Measurements from ENCODE around the gene CAMTA1.

DNA sequence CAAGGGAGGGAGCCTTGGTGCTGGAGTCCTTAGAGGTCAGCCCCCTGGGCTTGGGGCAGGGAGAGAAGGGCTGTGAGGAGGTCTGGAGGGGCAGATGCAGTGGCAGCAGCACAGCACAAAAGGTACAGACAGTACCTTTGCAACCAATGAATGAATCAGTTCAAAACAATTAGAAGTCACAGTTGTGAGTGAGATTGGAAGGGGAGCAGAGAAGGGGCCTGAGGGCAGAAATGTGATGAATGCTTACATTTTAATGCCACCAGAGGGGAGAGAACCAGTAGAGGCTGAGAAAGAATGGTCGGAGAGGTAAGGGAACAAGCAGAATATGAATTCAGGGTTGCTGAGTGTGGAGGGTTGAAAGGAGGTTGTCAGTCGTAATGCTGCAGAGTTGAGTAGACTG, 24.2 kb downstream of the CAMTA1 start:
- TF ChIP-seq, protein P1, sequence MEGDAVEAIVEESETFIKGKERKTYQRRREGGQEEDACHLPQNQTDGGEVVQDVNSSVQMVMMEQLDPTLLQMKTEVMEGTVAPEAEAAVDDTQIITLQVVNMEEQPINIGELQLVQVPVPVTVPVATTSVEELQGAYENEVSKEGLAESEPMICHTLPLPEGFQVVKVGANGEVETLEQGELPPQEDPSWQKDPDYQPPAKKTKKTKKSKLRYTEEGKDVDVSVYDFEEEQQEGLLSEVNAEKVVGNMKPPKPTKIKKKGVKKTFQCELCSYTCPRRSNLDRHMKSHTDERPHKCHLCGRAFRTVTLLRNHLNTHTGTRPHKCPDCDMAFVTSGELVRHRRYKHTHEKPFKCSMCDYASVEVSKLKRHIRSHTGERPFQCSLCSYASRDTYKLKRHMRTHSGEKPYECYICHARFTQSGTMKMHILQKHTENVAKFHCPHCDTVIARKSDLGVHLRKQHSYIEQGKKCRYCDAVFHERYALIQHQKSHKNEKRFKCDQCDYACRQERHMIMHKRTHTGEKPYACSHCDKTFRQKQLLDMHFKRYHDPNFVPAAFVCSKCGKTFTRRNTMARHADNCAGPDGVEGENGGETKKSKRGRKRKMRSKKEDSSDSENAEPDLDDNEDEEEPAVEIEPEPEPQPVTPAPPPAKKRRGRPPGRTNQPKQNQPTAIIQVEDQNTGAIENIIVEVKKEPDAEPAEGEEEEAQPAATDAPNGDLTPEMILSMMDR (IDR thresholded peaks at IDR 0.05): no peak
- no peak for TF ChIP-seq POLR2A (IDR thresholded peaks at IDR 0.05)
